ENCODE data around the gene TRIM69. TPM values are rescaled to one million over a fixed set of nuclear protein-coding genes. Genes with fewer than 3 reads are reported as not detected.

TRIM69 gene
- total RNA-seq, 1 experiment from 2014 or later, result 16.7 TPM

- Histone ChIP-seq H3K36me3 (ENCODE audit: control insufficient read depth, insufficient read depth, low read length) (peaks cover 24% of the 10 kb centered on the region), H3K27me3 (ENCODE audit: control insufficient read depth, insufficient read depth, low read length) (no peaks in the 10 kb centered on the region), H3K4me1 (ENCODE audit: control insufficient read depth, insufficient read depth, low read length) (peaks cover 25% of the 10 kb centered on the region), H3K9me3 (ENCODE audit: control insufficient read depth, insufficient read depth, low read depth, low read length) (no peaks in the 10 kb centered on the region), H3K4me3 (ENCODE audit: low read depth in 2 of 2, low read length in 2 of 2) (peak overlapping the region; percentile 76 to 99), H3K27ac (ENCODE audit: low read length) (peak overlapping the region; percentile 94)
- TSS peak; percentile 81 for BruUV-seq (replicated peaks)
- ChIA-PET POLR2A (interaction anchor here (0.6 to 3.8 kb wide), 6 partner anchors 16 to 123 kb away, joined by 4 to 28 read pairs (median 6); partner anchors contain the start of gene SPG11), CTCF (interaction anchor here (0.6 to 2.8 kb wide), 5 partner anchors 9 to 50 kb away, joined by 3 to 44 read pairs (median 5); partner anchors contain the start of gene TRIM69)
- in situ Hi-C loops (cut with HindIII; ENCODE audit: low pct_unique_long_range_greater_than_20kb, low sequenced_read_pairs), result no loop called here
- DNase-seq (ENCODE audit: low read depth, low spot score) (no peak), ATAC-seq (peak; percentile 42; the same call in 1 of the 2 replicates)
- TF ChIP-seq SIN3A (IDR thresholded peaks at IDR 0.05; ENCODE audit: borderline replicate concordance, insufficient read depth, low read depth, low read length) (no peak), REST (IDR thresholded peaks at IDR 0.05; ENCODE audit: insufficient read depth in 1 of 2, low read depth in 2 of 2, low read length in 1 of 2) (no peak)
- intact Hi-C loops (cut with micrococcal nuclease; ENCODE audit: unreplicated experiment), result no loop called here
These were observed 23.9 kb upstream of the TRIM69 start for GRCh38 chr15:44712346-44713005.

GRCh38 chr15:44713006-44713966 is 23.0 kb upstream of the TRIM69 start:
- Histone ChIP-seq H3K27me3 (ENCODE audit: control insufficient read depth, insufficient read depth, low read length) (no peaks in the 10 kb centered on the region), H3K36me3 (ENCODE audit: control insufficient read depth, insufficient read depth, low read length) (peaks cover 30% of the 10 kb centered on the region), H3K4me3 (ENCODE audit: low read depth in 2 of 2, low read length in 2 of 2) (peak overlapping the region; percentile 76 to 99), H3K9me3 (ENCODE audit: control insufficient read depth, insufficient read depth, low read depth, low read length) (no peaks in the 10 kb centered on the region), H3K4me1 (ENCODE audit: control insufficient read depth, insufficient read depth, low read length) (peaks cover 25% of the 10 kb centered on the region), H3K27ac (ENCODE audit: low read length) (peak overlapping the region; percentile 94)
- TF ChIP-seq CTCF (IDR thresholded peaks at IDR 0.05) (peak; percentile 65), REST (IDR thresholded peaks at IDR 0.05; ENCODE audit: insufficient read depth in 1 of 2, low read depth in 2 of 2, low read length in 1 of 2) (no peak), POLR2AphosphoS5 (IDR thresholded peaks at IDR 0.05; ENCODE audit: low read depth, low read length) (no peak), TCF7L2 (IDR thresholded peaks at IDR 0.05; ENCODE audit: low read depth, low read length) (no peak), SIN3A (IDR thresholded peaks at IDR 0.05; ENCODE audit: borderline replicate concordance, insufficient read depth, low read depth, low read length) (no peak)
- ChIA-PET POLR2A (interaction anchor here (0.7 to 3.8 kb wide), 5 partner anchors 15 to 122 kb away, joined by 4 to 28 read pairs (median 7); partner anchors contain the start of gene SPG11), CTCF (interaction anchor here (0.6 to 2.8 kb wide), 12 partner anchors 8 to 164 kb away, joined by 3 to 44 read pairs (median 4); partner anchors contain the start of genes SPG11 and TRIM69)
- ATAC-seq (no peak), DNase-seq (ENCODE audit: low read depth, low spot score) (no peak)
- intact Hi-C loops (cut with micrococcal nuclease; ENCODE audit: unreplicated experiment), result no loop called here
- in situ Hi-C loops (cut with HindIII; ENCODE audit: low pct_unique_long_range_greater_than_20kb, low sequenced_read_pairs), result no loop called here
- BruUV-seq (replicated peaks), result no TSS peak
